GM19043 (cell line): ENCODE results near the gene GPR31.
"Not testable (repeated sequence)": the region's sequence is repeated elsewhere in the genome, so short reads cannot be mapped to it uniquely, and the experiment has no call there.

Source experiments
- ATAC-seq: cut with Tn5 transposase; IDR thresholded peaks from one replicate; pipeline ENCODE4 v1.9.1; 2021; ENCODE audit warnings: low read depth; ENCODE audit not compliant: unreplicated experiment

Gene GPR31

GRCh38 chr6:167157863-167158262 lies at the start of gene GPR31:
GPR31 (minus strand) TSS chr6:167157980; CDS start chr6:167157831, 149 bp downstream.
- ATAC-seq: no peak

GRCh38 chr6:167207527-167207926 lies 49.7 kb upstream of the GPR31 start:
- no peak for ATAC-seq

- ATAC-seq: not testable (repeated sequence)
Observed at GRCh38 chr6:167205316-167205715, 47.5 kb upstream of the GPR31 start.

- not testable (repeated sequence) for ATAC-seq
Observed at GRCh38 chr6:167204059-167204348, 46.2 kb upstream of the GPR31 start.

- not testable (repeated sequence) for ATAC-seq
Observed at GRCh38 chr6:167203261-167204058, 45.7 kb upstream of the GPR31 start.

- ATAC-seq: not testable (repeated sequence)
Observed at GRCh38 chr6:167202613-167203012, 44.8 kb upstream of the GPR31 start.

- no peak for ATAC-seq
Observed at GRCh38 chr6:167200806-167201205, 43.0 kb upstream of the GPR31 start.

- not testable (repeated sequence) for ATAC-seq
Observed at GRCh38 chr6:167195941-167196610, 38.3 kb upstream of the GPR31 start.

- not testable (repeated sequence) for ATAC-seq
Observed at GRCh38 chr6:167193515-167194125, 35.8 kb upstream of the GPR31 start.

GRCh38 chr6:167191043-167191583 lies 33.3 kb upstream of the GPR31 start:
- ATAC-seq: not testable (repeated sequence)

GRCh38 chr6:167187275-167187674 lies 29.5 kb upstream of the GPR31 start:
- ATAC-seq: not testable (repeated sequence)

GRCh38 chr6:167185101-167185500 lies 27.3 kb upstream of the GPR31 start:
- ATAC-seq: not testable (repeated sequence)

GRCh38 chr6:167182913-167183314 lies 25.1 kb upstream of the GPR31 start:
- not testable (repeated sequence) for ATAC-seq

- not testable (repeated sequence) for ATAC-seq
Observed at GRCh38 chr6:167181351-167181750, 23.6 kb upstream of the GPR31 start.

- ATAC-seq: not testable (repeated sequence)
Observed at GRCh38 chr6:167180086-167180485, 22.3 kb upstream of the GPR31 start.

GRCh38 chr6:167178896-167179655 lies 21.3 kb upstream of the GPR31 start:
- not testable (repeated sequence) for ATAC-seq

GRCh38 chr6:167177271-167177670 lies 19.5 kb upstream of the GPR31 start:
- ATAC-seq: not testable (repeated sequence)

- not testable (repeated sequence) for ATAC-seq
Observed at GRCh38 chr6:167172011-167172410, 14.2 kb upstream of the GPR31 start.

- ATAC-seq: not testable (repeated sequence)
Observed at GRCh38 chr6:167171300-167171699, 13.5 kb upstream of the GPR31 start.

- ATAC-seq: not testable (repeated sequence)
Observed at GRCh38 chr6:167169867-167170266, 12.1 kb upstream of the GPR31 start.
